ENCODE data around the gene ANKRD24. TPM values are rescaled to one million over a fixed set of nuclear protein-coding genes. Genes with fewer than 3 reads are reported as not detected.
"Not testable (repeated sequence)": the region's sequence is repeated elsewhere in the genome, so short reads cannot be mapped to it uniquely, and the experiment has no call there.

The ANKRD24 gene
- polyA plus RNA-seq, 1 experiment, result 0.11 TPM

DNA sequence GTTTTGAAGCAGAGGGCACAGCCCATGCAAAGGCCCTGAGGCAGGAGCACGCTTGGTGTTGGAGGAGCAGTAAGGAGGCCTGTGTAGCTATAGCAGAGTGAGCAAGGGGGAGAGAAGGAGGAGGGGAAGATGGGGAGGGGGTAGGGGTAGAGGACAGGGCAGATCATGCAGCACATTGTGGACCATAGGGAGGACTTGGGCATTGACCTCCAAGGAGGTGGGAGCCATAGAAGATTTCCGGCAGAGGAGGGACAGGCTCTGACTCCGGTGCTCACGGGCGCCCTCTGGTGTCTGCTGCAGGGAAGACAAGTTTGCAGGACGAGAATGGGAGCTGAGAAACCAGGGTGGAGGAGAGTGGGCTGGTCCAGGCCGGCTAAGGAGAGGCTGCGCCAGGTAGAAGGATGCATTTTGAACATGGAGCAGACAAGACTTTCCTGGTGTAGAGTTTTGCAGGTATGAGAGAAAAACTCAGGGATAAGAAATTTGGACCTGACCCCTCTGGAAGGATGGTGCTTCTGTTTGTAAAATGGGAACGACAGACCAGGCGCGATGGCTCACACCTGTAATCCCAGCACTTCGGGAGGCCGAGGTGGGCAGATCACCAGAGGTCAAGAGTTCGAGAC lies 42.8 kb upstream of the ANKRD24 start:
- POLR2A ChIA-PET, result no interaction called here
- TF ChIP-seq, protein P1, sequence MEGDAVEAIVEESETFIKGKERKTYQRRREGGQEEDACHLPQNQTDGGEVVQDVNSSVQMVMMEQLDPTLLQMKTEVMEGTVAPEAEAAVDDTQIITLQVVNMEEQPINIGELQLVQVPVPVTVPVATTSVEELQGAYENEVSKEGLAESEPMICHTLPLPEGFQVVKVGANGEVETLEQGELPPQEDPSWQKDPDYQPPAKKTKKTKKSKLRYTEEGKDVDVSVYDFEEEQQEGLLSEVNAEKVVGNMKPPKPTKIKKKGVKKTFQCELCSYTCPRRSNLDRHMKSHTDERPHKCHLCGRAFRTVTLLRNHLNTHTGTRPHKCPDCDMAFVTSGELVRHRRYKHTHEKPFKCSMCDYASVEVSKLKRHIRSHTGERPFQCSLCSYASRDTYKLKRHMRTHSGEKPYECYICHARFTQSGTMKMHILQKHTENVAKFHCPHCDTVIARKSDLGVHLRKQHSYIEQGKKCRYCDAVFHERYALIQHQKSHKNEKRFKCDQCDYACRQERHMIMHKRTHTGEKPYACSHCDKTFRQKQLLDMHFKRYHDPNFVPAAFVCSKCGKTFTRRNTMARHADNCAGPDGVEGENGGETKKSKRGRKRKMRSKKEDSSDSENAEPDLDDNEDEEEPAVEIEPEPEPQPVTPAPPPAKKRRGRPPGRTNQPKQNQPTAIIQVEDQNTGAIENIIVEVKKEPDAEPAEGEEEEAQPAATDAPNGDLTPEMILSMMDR (IDR thresholded peaks at IDR 0.05; ENCODE audit: low read depth, low read length), result peak; percentile 72
- no peak overlapping the region for H3K4me3 ChIP-seq (ENCODE audit: low read depth, low read length)
- CTCF ChIA-PET, result interaction anchor here (0.5 to 2.6 kb wide), 27 partner anchors 9 to 549 kb away, joined by 3 to 29 read pairs (median 4); partner anchors contain the start of genes CREB3L3 and EEF2
- H3K27me3 ChIP-seq (ENCODE audit: control insufficient read depth, insufficient read depth, low read length), result no peaks in the 10 kb centered on the region
- no peak for DNase-seq (ENCODE audit: low read depth, low spot score)
- H3K27ac ChIP-seq (ENCODE audit: low read depth, low read length), result no peak overlapping the region
- no peaks in the 10 kb centered on the region for H3K9me3 ChIP-seq (ENCODE audit: control insufficient read depth, insufficient read depth, low read length)

DNA sequence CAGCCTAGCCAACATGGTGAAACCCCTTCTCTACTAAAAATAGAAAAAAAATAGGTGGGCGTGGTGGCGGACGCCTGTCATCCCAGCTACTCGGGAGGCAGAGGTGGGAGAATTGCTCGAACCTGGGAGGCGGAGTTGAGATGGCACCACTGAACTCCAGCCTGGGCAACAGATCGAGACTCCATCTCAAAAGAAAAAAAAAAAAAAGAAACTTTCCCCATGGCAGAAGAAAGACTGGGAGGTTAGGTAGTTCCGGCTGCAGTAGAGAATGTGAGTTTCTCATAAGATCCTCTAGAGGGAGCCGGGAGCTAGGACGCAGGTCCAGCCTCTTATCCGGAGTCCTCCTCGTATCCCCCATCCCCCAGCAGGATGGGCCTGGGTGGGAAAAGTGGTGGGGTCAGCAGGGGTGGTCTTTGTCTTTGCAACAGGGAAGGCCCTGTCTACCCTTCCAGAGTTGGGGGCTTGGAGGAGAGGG lies 42.2 kb upstream of the ANKRD24 start:
- TF ChIP-seq, protein P1 (IDR thresholded peaks at IDR 0.05; ENCODE audit: low read depth, low read length), result peak; percentile 82
- ChIA-PET CTCF (interaction anchor here (0.5 to 2.6 kb wide), 27 partner anchors 9 to 549 kb away, joined by 3 to 29 read pairs (median 4); partner anchors contain the start of genes CREB3L3 and EEF2), POLR2A (interaction anchor here (0.7 kb wide), 1 partner anchor 34 kb away, joined by 4 read pairs; no protein-coding TSS in a partner anchor)
- Histone ChIP-seq H3K9me3 (ENCODE audit: control insufficient read depth, insufficient read depth, low read length) (no peaks in the 10 kb centered on the region), H3K27me3 (ENCODE audit: control insufficient read depth, insufficient read depth, low read length) (no peaks in the 10 kb centered on the region), H3K27ac (ENCODE audit: low read depth, low read length) (no peak overlapping the region), H3K4me3 (ENCODE audit: low read depth, low read length) (no peak overlapping the region)
- DNase-seq (ENCODE audit: low read depth, low spot score), result peak; percentile 44

DNA sequence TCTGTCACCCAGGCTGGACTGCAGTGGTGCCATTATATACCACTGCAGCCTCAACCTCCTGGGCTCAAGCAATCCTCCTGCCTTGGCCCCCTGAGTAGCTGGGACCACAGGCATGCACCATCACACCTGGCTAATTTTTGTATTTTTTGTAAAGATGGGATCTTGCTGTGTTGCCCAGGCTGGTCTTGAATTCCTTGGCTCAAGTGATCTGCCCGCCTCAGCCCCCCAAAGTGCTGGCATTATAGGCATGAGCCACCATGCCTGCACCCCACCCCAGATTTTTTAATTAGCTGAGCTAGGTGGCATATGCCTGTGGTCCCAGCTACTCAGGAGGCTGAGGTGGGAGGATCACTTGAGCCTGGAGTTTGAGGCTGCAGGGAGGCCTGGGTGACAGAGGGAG lies 39.6 kb upstream of the ANKRD24 start:
- H3K4me3 ChIP-seq (ENCODE audit: low read depth, low read length); H3K27ac ChIP-seq (ENCODE audit: low read depth, low read length); H3K27me3 ChIP-seq (ENCODE audit: control insufficient read depth, insufficient read depth, low read length); DNase-seq (ENCODE audit: low read depth, low spot score); H3K9me3 ChIP-seq (ENCODE audit: control insufficient read depth, insufficient read depth, low read length); POLR2A ChIA-PET: not testable (repeated sequence)
- CTCF ChIA-PET, result interaction anchor here (1.9 kb wide), 1 partner anchor 26 kb away, joined by 6 read pairs; no protein-coding TSS in a partner anchor

DNA sequence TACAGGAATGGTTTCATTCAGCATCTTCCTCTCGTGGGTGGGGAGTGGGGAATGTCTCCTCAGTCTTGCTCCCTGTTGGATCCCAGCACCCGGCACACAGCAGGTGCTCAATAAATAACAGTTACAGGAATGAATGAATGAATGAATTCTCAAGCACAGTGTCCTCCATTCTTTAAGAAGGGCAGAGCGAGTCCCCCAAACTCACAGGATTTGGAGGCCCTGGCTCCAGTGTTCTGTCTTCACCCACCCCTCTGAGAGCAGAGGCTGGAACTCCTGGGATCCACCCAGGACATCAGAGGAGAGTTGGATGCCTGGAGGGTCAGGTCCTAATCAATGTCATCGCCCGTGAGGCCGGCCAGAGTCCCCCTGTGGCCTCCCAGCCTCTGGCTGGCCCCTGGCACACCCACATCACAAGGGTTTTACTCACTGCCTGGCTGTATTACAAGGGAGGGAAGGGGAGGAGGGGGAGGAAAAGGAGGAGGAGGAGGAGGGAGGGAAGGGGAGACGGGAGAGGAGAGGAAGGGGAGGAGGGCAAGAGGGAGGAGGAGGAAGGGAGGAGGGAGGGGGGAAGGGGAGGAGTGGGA lies 37.7 kb upstream of the ANKRD24 start:
- CTCF ChIA-PET, result no interaction called here
- POLR2A ChIA-PET, result no interaction called here

DNA sequence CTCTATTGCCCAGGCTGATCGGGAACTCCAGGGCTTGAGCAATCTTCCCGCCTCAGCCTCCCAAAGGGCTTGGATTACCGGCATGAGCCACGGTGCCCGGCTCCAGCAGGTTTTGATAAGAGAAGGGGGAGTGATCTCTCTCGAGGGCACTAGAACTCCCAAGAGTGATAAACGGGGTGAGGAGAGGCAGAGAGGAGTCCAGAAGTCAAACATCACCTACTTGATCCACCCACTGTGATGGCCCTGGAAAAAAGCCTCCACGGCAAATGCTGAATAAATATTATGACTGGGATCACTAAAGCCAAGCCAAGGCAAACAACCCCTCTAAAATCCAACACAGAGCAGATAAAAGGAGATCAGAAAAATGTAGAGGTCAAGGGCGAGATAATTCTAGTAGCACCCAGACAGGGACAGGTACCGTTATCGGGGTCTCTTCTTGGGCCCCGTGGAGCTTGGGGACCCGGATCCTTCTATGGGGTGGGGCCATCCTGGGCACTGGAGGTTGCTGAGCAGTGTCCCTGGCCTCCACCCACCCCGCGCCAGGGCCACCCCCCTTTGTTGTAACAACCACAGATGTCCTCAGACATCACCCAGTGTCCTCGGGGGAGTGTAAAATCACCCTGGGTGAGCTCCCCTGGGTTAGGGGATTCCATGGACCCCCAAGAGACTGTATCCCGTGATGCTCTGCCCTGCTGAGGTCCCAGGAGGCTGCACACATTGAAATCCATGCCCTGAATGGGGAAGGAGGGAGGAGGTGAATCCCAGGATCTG lies 32.8 kb upstream of the ANKRD24 start:
- POLR2A ChIA-PET, result no interaction called here
- TF ChIP-seq, protein P1 (IDR thresholded peaks at IDR 0.05; ENCODE audit: low read depth, low read length), result no peak
- no peak for DNase-seq (ENCODE audit: low read depth, low spot score)
- CTCF ChIA-PET, result interaction anchor here (2.5 kb wide), 1 partner anchor 10 kb away, joined by 11 read pairs; no protein-coding TSS in a partner anchor
- Histone ChIP-seq H3K27ac (ENCODE audit: low read depth, low read length) (no peak overlapping the region), H3K4me3 (ENCODE audit: low read depth, low read length) (no peak overlapping the region), H3K27me3 (ENCODE audit: control insufficient read depth, insufficient read depth, low read length) (peaks cover 16% of the 10 kb centered on the region), H3K9me3 (ENCODE audit: control insufficient read depth, insufficient read depth, low read length) (no peaks in the 10 kb centered on the region; the same call in 1 of the 2 replicates)

More for the DNA sequence above, 37.7 kb upstream of the ANKRD24 start:
- TF ChIP-seq, protein P1 (IDR thresholded peaks at IDR 0.05; ENCODE audit: low read depth, low read length), result no peak
- Histone ChIP-seq H3K9me3 (ENCODE audit: control insufficient read depth, insufficient read depth, low read length) (no peaks in the 10 kb centered on the region), H3K27ac (ENCODE audit: low read depth, low read length) (no peak overlapping the region), H3K4me3 (ENCODE audit: low read depth, low read length) (no peak overlapping the region), H3K27me3 (ENCODE audit: control insufficient read depth, insufficient read depth, low read length) (peaks cover 4% of the 10 kb centered on the region)
- DNase-seq (ENCODE audit: low read depth, low spot score), result no peak
